Caco-2 (cell line): ENCODE measurements around the gene FHOD3. TPM values are rescaled to one million over a fixed set of nuclear protein-coding genes. Genes with fewer than 3 reads are reported as not detected.

Experiments used
- BruUV-seq: library from RNA; stranded (reverse); fragments of 400-500 nt; replicated peaks from 2 replicates; lab custom pipeline; 2021; lab: Mats Ljungman, UMichigan
- CTCF ChIA-PET: fragments of 300-600 bp; sonication (Branson Sonifier 250); formaldehyde crosslinking; loops from one replicate; lab custom pipeline; 2022; ENCODE audit warnings: antibody characterized with exemption; lab: Charles Lee
- POLR2A ChIA-PET: fragments of 300-600 bp; sonication (Branson Sonifier 250); formaldehyde crosslinking; loops from one replicate; lab custom pipeline; 2022; ENCODE audit warnings: antibody characterized with exemption; lab: Charles Lee
- DNase-seq, 2 experiments: peaks; one replicate each; pipeline versions ENCODE4 v3.0.0 to v3.0.0-alpha.2; 2020 to 2022
- H3K27me3 ChIP-seq: replicated peaks from 2 replicates; pipeline ENCODE4 v1.6.0; 2011; ENCODE audit warnings: low read length; ENCODE audit not compliant: control insufficient read depth, insufficient read depth
- H3K36me3 ChIP-seq: 2 replicates; pipeline ENCODE4 v1.5.1; 2011; ENCODE audit warnings: low read length; ENCODE audit not compliant: control insufficient read depth, insufficient read depth
- H3K4me1 ChIP-seq: fragments of 250-450 bp; sonication (Bioruptor Pico); 2 replicates; pipeline ENCODE4 v1.5.1; 2020; ENCODE audit warnings: mild to moderate bottlenecking
- H3K4me3 ChIP-seq: 2 replicates; pipeline ENCODE4 v1.5.1; 2011; ENCODE audit warnings: low read depth, mild to moderate bottlenecking, control low read depth, low read length
- H3K9me3 ChIP-seq: fragments of 250-450 bp; sonication (Bioruptor Pico); 2 replicates; pipeline ENCODE4 v1.5.1; 2020; ENCODE audit warnings: mild to moderate bottlenecking, moderate library complexity
- H3K27ac Mint-ChIP-seq: one replicate; pipeline ENCODE4 v1.8.0; 2022; ENCODE audit warnings: mixed read lengths; ENCODE audit not compliant: unreplicated experiment
- H3K27me3 Mint-ChIP-seq: one replicate; pipeline ENCODE4 v1.8.0; 2022; ENCODE audit warnings: mixed read lengths; ENCODE audit not compliant: insufficient read depth, unreplicated experiment
- H3K36me3 Mint-ChIP-seq: one replicate; pipeline ENCODE4 v1.8.0; 2022; ENCODE audit warnings: mild to moderate bottlenecking, mixed read lengths; ENCODE audit not compliant: insufficient read depth, unreplicated experiment
- H3K4me1 Mint-ChIP-seq: one replicate; pipeline ENCODE4 v1.8.0; 2022; ENCODE audit warnings: low read depth, mixed read lengths; ENCODE audit not compliant: unreplicated experiment
- H3K4me3 Mint-ChIP-seq: one replicate; pipeline ENCODE4 v1.8.0; 2022; ENCODE audit warnings: mild to moderate bottlenecking, moderate library complexity, mixed read lengths; ENCODE audit not compliant: unreplicated experiment
- H3K9me3 Mint-ChIP-seq: one replicate; pipeline ENCODE4 v1.8.0; 2022; ENCODE audit warnings: mixed read lengths; ENCODE audit not compliant: unreplicated experiment
- intact Hi-C: fragments of 100-400 bp; cut with micrococcal nuclease; formaldehyde crosslinking; loops from one replicate; pipeline ENCODE4 v1.10.0; 2022; ENCODE audit not compliant: unreplicated experiment
- total RNA-seq: library from RNA; stranded (reverse); gene quantifications from 2 replicates; pipeline ENCODE4 v1.2.3, GENCODE V29; 2022
- TF ChIP-seq, protein P1 (sequence below), 2 experiments: fragments of 200-600 bp in 1 of 2; IDR thresholded peaks; 1 replicate in 1 of 2; 2 replicates in 1 of 2; pipeline versions ENCODE4 v1.5.1 to v1.8.0; 2011 to 2022; ENCODE audit warnings: antibody characterized with exemption in 1 of 2, control low read depth in 1 of 2, inconsistent platforms in 1 of 2, low read depth in 1 of 2, low read length in 1 of 2, mild to moderate bottlenecking in 1 of 2, moderate library complexity in 1 of 2; ENCODE audit not compliant: insufficient read depth in 1 of 2, severe bottlenecking in 1 of 2, unreplicated experiment in 1 of 2

FHOD3 gene
- total RNA-seq, 1 experiment from 2014 or later, result not detected

GRCh38 chr18:36325846-36326245 is 28.3 kb downstream of the FHOD3 start:
- no peak overlapping the region for H3K4me3 Mint-ChIP-seq
- no peaks in the 10 kb centered on the region for H3K4me1 Mint-ChIP-seq
- H3K27ac Mint-ChIP-seq, result no peak overlapping the region
- BruUV-seq, result no TSS peak
- Histone ChIP-seq H3K4me3 (no peak overlapping the region), H3K9me3 (no peaks in the 10 kb centered on the region), H3K27me3 (no peaks in the 10 kb centered on the region), H3K36me3 (no peaks in the 10 kb centered on the region), H3K4me1 (no peaks in the 10 kb centered on the region)
- no peaks in the 10 kb centered on the region for H3K9me3 Mint-ChIP-seq
- no peaks in the 10 kb centered on the region for H3K36me3 Mint-ChIP-seq
- peaks cover 11% of the 10 kb centered on the region for H3K27me3 Mint-ChIP-seq
- DNase-seq, result no peak
- CTCF ChIA-PET, result no interaction called here
- intact Hi-C loops, result no loop called here
- POLR2A ChIA-PET, result no interaction called here
- TF ChIP-seq, protein P1, sequence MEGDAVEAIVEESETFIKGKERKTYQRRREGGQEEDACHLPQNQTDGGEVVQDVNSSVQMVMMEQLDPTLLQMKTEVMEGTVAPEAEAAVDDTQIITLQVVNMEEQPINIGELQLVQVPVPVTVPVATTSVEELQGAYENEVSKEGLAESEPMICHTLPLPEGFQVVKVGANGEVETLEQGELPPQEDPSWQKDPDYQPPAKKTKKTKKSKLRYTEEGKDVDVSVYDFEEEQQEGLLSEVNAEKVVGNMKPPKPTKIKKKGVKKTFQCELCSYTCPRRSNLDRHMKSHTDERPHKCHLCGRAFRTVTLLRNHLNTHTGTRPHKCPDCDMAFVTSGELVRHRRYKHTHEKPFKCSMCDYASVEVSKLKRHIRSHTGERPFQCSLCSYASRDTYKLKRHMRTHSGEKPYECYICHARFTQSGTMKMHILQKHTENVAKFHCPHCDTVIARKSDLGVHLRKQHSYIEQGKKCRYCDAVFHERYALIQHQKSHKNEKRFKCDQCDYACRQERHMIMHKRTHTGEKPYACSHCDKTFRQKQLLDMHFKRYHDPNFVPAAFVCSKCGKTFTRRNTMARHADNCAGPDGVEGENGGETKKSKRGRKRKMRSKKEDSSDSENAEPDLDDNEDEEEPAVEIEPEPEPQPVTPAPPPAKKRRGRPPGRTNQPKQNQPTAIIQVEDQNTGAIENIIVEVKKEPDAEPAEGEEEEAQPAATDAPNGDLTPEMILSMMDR (IDR thresholded peaks at IDR 0.05; ENCODE audit: insufficient read depth in 1 of 2, low read depth in 1 of 2, low read length in 1 of 2, severe bottlenecking in 1 of 2, unreplicated experiment in 1 of 2), result no peak

DNA sequence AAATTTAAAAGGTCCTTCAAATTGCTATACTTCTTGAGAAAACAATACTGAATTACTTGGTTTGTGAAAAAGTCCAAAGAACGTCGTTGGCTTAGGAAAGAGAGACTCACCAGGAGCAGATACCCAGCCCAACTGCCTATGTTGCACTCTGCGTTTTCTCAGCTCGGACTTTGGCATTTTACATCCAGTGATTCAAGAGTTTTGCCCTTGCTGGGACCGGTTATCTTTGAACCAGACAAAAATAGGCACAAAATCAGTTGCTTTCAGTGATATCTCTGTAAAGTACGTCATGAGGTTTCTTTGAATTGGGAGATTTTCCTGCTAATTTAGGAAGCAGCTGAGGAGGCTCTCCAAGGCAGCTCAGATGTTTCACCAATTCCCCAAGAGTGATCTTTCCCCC is 29.3 kb downstream of the FHOD3 start:
- Mint-ChIP-seq H3K4me3 (no peak overlapping the region), H3K9me3 (no peaks in the 10 kb centered on the region), H3K27ac (no peak overlapping the region), H3K4me1 (no peaks in the 10 kb centered on the region), H3K36me3 (no peaks in the 10 kb centered on the region), H3K27me3 (peaks cover 11% of the 10 kb centered on the region)
- Histone ChIP-seq H3K4me3 (no peak overlapping the region), H3K36me3 (no peaks in the 10 kb centered on the region), H3K4me1 (no peaks in the 10 kb centered on the region), H3K9me3 (no peaks in the 10 kb centered on the region), H3K27me3 (no peaks in the 10 kb centered on the region)
- no TSS peak for BruUV-seq
- DNase-seq, result no peak
- ChIA-PET CTCF (no interaction called here), POLR2A (no interaction called here)
- TF ChIP-seq, protein P1 (IDR thresholded peaks at IDR 0.05; ENCODE audit: insufficient read depth in 1 of 2, low read depth in 1 of 2, low read length in 1 of 2, severe bottlenecking in 1 of 2, unreplicated experiment in 1 of 2), result no peak
- intact Hi-C loops, result no loop called here

- ChIA-PET CTCF (no interaction called here), POLR2A (no interaction called here)
- no peak for DNase-seq
- H3K4me3 ChIP-seq, result no peak overlapping the region
- Mint-ChIP-seq H3K27me3 (peaks cover 11% of the 10 kb centered on the region), H3K4me1 (no peaks in the 10 kb centered on the region), H3K4me3 (no peak overlapping the region), H3K9me3 (no peaks in the 10 kb centered on the region), H3K27ac (no peak overlapping the region), H3K36me3 (no peaks in the 10 kb centered on the region)
- intact Hi-C loops, result no loop called here
- TF ChIP-seq, protein P1 (IDR thresholded peaks at IDR 0.05; ENCODE audit: insufficient read depth in 1 of 2, low read depth in 1 of 2, low read length in 1 of 2, severe bottlenecking in 1 of 2, unreplicated experiment in 1 of 2), result no peak
- no peaks in the 10 kb centered on the region for H3K9me3 ChIP-seq
- no peaks in the 10 kb centered on the region for H3K27me3 ChIP-seq
- no TSS peak for BruUV-seq
- H3K4me1 ChIP-seq, result no peaks in the 10 kb centered on the region
- no peaks in the 10 kb centered on the region for H3K36me3 ChIP-seq
These were observed 30.1 kb downstream of the FHOD3 start for GRCh38 chr18:36327352-36328316.
